ENCODE results near the gene YIF1B. TPM values are rescaled to one million over a fixed set of nuclear protein-coding genes. Genes with fewer than 3 reads are reported as not detected.
A peak's percentile ranks its signal among the peaks of the same experiment; 100 is the strongest.

The YIF1B gene
- total and polyA plus RNA-seq, 8 donors, result 6.9 to 32.3 (median 14.3) TPM

DNA sequence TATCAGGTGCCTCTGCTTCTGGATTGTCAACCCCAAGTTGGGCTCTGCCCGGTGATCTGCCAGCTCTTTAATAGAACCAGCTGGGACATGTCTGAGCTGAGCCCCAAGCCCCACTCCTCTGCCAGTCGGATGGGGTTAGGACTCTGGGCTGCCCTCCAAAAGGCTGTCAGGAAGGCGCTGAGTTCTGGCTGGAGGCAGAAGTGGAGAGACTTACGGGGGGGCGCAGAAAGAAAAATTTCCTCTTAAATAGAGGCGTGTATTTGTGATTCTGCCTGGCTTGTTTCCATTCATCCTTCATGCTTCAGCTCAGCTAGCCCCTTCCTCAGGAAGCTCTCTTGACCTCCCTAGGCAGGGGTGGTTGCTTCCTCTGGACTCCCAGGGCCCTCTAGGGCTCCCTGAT is 2.9 kb upstream of the YIF1B start:
- H3K27ac ChIP-seq, result no peak overlapping the region
- no peaks in the 10 kb centered on the region for H3K36me3 ChIP-seq
- intact Hi-C loops (cut with DNase I), result no loop called here
- 14 to 19% methylated on average over 6 of the region's 6 CpGs for WGBS, 2 donors
- ATAC-seq (no peak), DNase-seq (no peak), FAIRE-seq (no peak)
- no peaks in the 10 kb centered on the region for H3K9me3 ChIP-seq
- no peaks in the 10 kb centered on the region for H3K27me3 ChIP-seq
- H3K4me3 ChIP-seq, result no peak overlapping the region
- peaks cover 2 to 7% (median 3%) of the 10 kb centered on the region in 3 donors for H3K4me1 ChIP-seq
- TF ChIP-seq, protein P1, sequence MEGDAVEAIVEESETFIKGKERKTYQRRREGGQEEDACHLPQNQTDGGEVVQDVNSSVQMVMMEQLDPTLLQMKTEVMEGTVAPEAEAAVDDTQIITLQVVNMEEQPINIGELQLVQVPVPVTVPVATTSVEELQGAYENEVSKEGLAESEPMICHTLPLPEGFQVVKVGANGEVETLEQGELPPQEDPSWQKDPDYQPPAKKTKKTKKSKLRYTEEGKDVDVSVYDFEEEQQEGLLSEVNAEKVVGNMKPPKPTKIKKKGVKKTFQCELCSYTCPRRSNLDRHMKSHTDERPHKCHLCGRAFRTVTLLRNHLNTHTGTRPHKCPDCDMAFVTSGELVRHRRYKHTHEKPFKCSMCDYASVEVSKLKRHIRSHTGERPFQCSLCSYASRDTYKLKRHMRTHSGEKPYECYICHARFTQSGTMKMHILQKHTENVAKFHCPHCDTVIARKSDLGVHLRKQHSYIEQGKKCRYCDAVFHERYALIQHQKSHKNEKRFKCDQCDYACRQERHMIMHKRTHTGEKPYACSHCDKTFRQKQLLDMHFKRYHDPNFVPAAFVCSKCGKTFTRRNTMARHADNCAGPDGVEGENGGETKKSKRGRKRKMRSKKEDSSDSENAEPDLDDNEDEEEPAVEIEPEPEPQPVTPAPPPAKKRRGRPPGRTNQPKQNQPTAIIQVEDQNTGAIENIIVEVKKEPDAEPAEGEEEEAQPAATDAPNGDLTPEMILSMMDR (IDR thresholded peaks at IDR 0.05), result no peak

DNA sequence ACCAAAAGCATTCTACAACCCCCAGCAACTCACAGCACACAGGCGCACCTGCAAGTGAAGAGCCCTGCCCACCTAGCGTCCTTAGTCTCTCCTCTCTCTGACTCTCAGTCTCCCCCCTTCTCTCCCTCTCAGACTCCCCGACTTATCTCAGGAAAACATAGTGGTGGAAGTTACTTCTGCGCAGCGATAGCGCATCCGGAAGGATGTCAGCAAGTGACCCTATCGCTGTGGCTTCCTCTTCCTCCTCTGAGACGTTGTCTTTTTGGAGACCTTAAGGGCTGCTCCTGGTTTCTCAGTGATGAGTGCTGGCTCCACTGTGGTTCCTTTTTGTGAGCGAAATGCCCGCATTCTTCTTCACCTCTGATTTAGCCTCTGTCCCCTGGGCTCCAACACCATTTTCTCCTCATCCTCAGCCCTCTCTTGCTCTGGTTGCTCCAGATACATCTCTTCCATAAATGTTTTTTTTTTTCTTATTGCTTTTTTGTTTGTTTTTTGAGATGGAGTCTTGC is 1.4 kb upstream of the YIF1B start:
- peak overlapping the region in 1 of 4 donors; percentile 71 for H3K4me3 ChIP-seq
- WGBS, 2 donors, result 79 to 81% methylated on average over 11 of the region's 11 CpGs
- peaks cover 2 to 7% (median 3%) of the 10 kb centered on the region in 3 donors for H3K4me1 ChIP-seq
- H3K27ac ChIP-seq, result peak overlapping the region in 2 of 4 donors; percentile 13 to 76
- no peaks in the 10 kb centered on the region for H3K9me3 ChIP-seq
- H3K36me3 ChIP-seq, result no peaks in the 10 kb centered on the region
- FAIRE-seq (no peak), DNase-seq (no peak), ATAC-seq (no peak)
- intact Hi-C loops (cut with DNase I), result no loop called here
- TF ChIP-seq, protein P1 (IDR thresholded peaks at IDR 0.05), result no peak
- no peaks in the 10 kb centered on the region for H3K27me3 ChIP-seq

DNA sequence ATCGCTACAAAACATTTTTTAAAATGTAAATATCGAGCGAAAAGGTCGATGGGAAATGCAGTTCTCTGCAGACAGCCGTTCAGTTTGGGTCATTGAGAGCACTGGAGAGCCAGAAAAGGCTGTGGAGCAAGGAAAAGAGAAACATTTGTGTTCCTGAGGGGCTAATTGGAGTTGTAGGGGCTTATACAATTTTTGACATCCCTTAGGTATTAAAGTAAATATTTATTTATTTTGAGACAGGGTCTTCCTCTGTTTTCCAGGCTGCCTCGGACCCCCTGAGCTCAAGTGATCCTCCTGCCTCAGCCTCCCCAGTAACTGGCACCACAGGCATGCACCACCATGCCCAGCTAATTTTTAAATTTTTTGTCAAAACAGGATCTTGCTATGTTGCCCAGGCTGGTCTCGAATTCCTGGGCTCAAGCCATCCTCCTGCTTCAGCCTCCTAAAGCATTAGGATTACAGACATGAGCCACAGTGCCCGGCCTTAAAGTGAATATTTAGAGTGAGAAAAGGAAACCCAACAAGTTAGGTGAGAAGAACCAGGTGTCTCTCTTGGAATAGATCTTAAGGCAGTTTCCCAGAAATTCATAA is 825 bp upstream of the YIF1B start:
- 32 to 33% methylated on average over 8 of the region's 8 CpGs for WGBS, 2 donors
- DNase-seq, result no peak
- intact Hi-C loops (cut with DNase I), result no loop called here
- no peaks in the 10 kb centered on the region for H3K36me3 ChIP-seq
- TF ChIP-seq, protein P1 (IDR thresholded peaks at IDR 0.05), result no peak
- H3K9me3 ChIP-seq, result no peaks in the 10 kb centered on the region
- peak in 1 of 4 donors; percentile 11 for ATAC-seq
- no peak for FAIRE-seq
- no peaks in the 10 kb centered on the region for H3K27me3 ChIP-seq
- H3K4me3 ChIP-seq, result peak overlapping the region in 2 of 4 donors; percentile 49 to 71
- H3K27ac ChIP-seq, result peak overlapping the region; percentile 62 to 76 (median 73)
- H3K4me1 ChIP-seq, result peaks cover 2 to 3% (median 3%) of the 10 kb centered on the region in 3 donors

DNA sequence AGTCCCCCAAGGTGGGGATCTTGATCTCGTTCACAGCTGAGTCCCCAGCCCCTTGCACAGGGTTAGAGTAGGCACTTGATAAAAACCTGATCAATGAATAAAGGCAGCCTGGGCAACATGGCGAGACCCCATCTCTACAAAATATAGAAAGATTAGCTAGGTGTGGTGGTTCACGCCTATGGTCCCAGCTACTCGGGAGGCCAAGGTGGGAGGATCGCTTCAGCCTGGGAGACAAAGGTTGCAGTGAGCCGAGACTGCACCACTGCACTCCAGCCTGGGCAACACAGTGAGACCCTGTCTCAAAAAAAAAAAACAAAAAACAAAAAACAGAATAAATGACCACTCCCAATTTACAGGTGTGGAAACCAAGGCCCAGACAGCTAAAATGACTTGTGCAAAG is 4.8 kb downstream of the YIF1B start:
- FAIRE-seq, result no peak

More for the DNA sequence above, 4.8 kb downstream of the YIF1B start:
- intact Hi-C loops (cut with DNase I), result no loop called here
- TF ChIP-seq, protein P1 (IDR thresholded peaks at IDR 0.05), result no peak
- no peaks in the 10 kb centered on the region for H3K9me3 ChIP-seq
- 95 to 97% methylated on average over 6 of the region's 6 CpGs for WGBS, 2 donors
- ATAC-seq (no peak), DNase-seq (no peak)
- H3K27me3 ChIP-seq, result no peaks in the 10 kb centered on the region
- peaks cover 0 to 2% (median 0%) of the 10 kb centered on the region in 3 donors for H3K4me1 ChIP-seq
- no peak overlapping the region for H3K4me3 ChIP-seq
- H3K27ac ChIP-seq, result no peak overlapping the region
- H3K36me3 ChIP-seq, result no peaks in the 10 kb centered on the region

All from pancreas (tissue), 10 donors.